Immature natural killer cell (primary cell): ENCODE data around the gene VNN1. TPM values are rescaled to one million over a fixed set of nuclear protein-coding genes. Genes with fewer than 3 reads are reported as not detected.
"Not testable (repeated sequence)": the region's sequence is repeated elsewhere in the genome, so short reads cannot be mapped to it uniquely, and the experiment has no call there.

ENCODE experiments used
- DNase-seq, 3 donors: peaks; one replicate each; pipeline ENCODE4 v3.0.0; 2022; ENCODE audit warnings: mixed read lengths in 1 of 3
- H3K27ac Mint-ChIP-seq, 6 donors: one replicate each; pipeline ENCODE4 v1.8.0; 2020; ENCODE audit warnings: mixed read lengths in 6 of 6, mild to moderate bottlenecking in 5 of 6, inconsistent platforms in 4 of 6, moderate library complexity in 3 of 6
- H3K27me3 Mint-ChIP-seq, 3 donors: one replicate each; pipeline ENCODE4 v1.8.0; 2020 to 2021; ENCODE audit warnings: low read depth in 3 of 3, mild to moderate bottlenecking in 3 of 3, mixed read lengths in 3 of 3, moderate library complexity in 3 of 3, inconsistent platforms in 1 of 3
- H3K36me3 Mint-ChIP-seq, 3 donors: one replicate each; pipeline ENCODE4 v1.8.0; 2020; ENCODE audit warnings: mixed read lengths in 3 of 3, inconsistent platforms in 2 of 3, mild to moderate bottlenecking in 2 of 3
- H3K4me1 Mint-ChIP-seq, 2 donors: one replicate each; pipeline ENCODE4 v1.8.0; 2020; ENCODE audit warnings: inconsistent platforms in 2 of 2, mild to moderate bottlenecking in 2 of 2, mixed read lengths in 2 of 2, moderate library complexity in 1 of 2
- H3K4me3 Mint-ChIP-seq, 5 donors: one replicate each; pipeline ENCODE4 v1.8.0; 2020; ENCODE audit warnings: mild to moderate bottlenecking in 5 of 5, mixed read lengths in 5 of 5, inconsistent platforms in 3 of 5, moderate library complexity in 3 of 5
- H3K9me3 Mint-ChIP-seq, 6 donors: one replicate each; pipeline ENCODE4 v1.8.0; 2020; ENCODE audit warnings: mild to moderate bottlenecking in 6 of 6, mixed read lengths in 6 of 6, inconsistent platforms in 4 of 6, moderate library complexity in 3 of 6
- polyA plus RNA-seq, 3 donors: library from polyadenylated mRNA; unstranded; fragments of 300-500 nt; fragmentation: Illumina TruSeq; gene quantifications; one replicate each; pipeline ENCODE4 v1.2.3, GENCODE V29; 2021

The VNN1 gene
- polyA plus RNA-seq, 3 donors from 2014 or later: 0.21 TPM; not detected in 2

DNA sequence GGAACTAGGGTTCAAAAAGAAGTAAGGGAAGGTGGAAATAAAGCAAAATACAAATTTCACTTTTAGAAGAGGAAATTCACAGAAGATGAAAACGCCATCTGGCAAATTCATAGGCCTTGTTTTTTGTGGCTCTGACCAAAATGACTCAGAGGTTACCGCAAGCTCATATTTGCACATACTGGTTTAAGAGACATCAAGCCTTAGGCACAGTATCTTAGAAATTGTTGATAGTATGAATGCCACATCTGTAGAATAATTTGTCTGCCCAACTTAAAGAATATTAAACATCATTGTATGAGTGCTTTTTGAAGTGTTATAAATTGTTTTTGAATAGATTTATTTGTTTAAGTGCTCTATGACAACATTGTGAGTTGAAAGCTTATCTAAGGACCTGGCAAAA lies 65.5 kb downstream of the VNN1 start:
- H3K9me3 Mint-ChIP-seq: no peaks in the 10 kb centered on the region
- H3K27ac Mint-ChIP-seq: peak overlapping the region in 3 of 6 donors; percentile 17 to 58 (median 41)
- H3K4me3 Mint-ChIP-seq: peak overlapping the region; percentile 4 to 61 (median 29)
- peaks cover 1 to 15% of the 10 kb centered on the region in 2 donors for H3K4me1 Mint-ChIP-seq
- H3K27me3 Mint-ChIP-seq: no peaks in the 10 kb centered on the region
- H3K36me3 Mint-ChIP-seq: no peaks in the 10 kb centered on the region
- peak; percentile 33 to 44 (median 42) for DNase-seq

DNA sequence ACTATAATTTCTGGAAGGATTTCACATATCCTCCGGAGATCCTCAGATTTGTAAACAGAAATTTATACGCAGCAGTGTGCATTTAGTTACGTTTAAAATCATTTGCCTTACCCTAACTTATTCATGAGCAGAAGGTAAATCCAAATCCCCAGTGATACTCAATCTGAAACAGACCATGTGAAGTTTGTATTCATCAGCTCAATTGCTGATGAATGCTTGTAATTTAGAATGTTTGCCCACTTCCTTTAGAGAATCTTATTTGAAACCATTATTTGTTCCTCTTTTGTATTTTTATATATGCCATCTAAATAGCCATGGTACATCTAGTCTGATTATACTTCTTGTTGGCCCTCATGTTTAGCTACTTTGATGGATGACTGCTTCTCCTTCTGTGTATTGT lies 70.3 kb downstream of the VNN1 start:
- Mint-ChIP-seq H3K4me3 (no peak overlapping the region), H3K27me3 (peaks cover 0 to 8% (median 2%) of the 10 kb centered on the region in 3 donors), H3K9me3 (peaks cover 0 to 6% (median 0%) of the 10 kb centered on the region in 6 donors), H3K27ac (no peak overlapping the region), H3K36me3 (no peaks in the 10 kb centered on the region), H3K4me1 (peaks cover 1 to 15% of the 10 kb centered on the region in 2 donors)
- DNase-seq: no peak

DNA sequence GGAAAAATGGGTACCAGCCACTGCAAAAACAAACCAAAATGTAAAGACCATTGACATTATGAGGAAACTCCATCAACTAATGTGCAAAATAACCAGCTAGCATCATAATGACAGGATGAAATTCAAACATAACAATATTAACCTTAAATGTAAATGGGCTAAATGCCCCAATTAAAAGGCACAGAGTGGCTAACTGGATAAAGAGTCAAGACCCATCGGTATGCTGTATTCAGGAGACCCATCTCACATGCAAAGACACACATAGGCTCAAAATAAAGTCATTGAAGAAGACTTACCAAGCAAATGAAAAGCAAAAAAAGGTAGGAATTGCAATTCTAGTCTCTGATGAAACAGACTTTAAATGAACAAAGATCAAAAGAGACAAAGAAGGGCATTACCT lies 76.7 kb downstream of the VNN1 start:
- DNase-seq, H3K4me1 Mint-ChIP-seq: not testable (repeated sequence)

GRCh38 chr6:132635906-132636305 lies 77.9 kb downstream of the VNN1 start:
- H3K9me3 Mint-ChIP-seq: peaks cover 0 to 13% (median 6%) of the 10 kb centered on the region in 6 donors
- not testable (repeated sequence) for H3K4me3 Mint-ChIP-seq, H3K27ac Mint-ChIP-seq, H3K36me3 Mint-ChIP-seq, H3K27me3 Mint-ChIP-seq, H3K4me1 Mint-ChIP-seq, DNase-seq

More for the DNA sequence above, 76.7 kb downstream of the VNN1 start:
- H3K4me3 Mint-ChIP-seq, H3K36me3 Mint-ChIP-seq, H3K27ac Mint-ChIP-seq: not testable (repeated sequence)
- H3K9me3 Mint-ChIP-seq: peaks cover 0 to 13% (median 6%) of the 10 kb centered on the region in 6 donors
- peaks cover 3 to 11% (median 7%) of the 10 kb centered on the region in 3 donors for H3K27me3 Mint-ChIP-seq

DNA sequence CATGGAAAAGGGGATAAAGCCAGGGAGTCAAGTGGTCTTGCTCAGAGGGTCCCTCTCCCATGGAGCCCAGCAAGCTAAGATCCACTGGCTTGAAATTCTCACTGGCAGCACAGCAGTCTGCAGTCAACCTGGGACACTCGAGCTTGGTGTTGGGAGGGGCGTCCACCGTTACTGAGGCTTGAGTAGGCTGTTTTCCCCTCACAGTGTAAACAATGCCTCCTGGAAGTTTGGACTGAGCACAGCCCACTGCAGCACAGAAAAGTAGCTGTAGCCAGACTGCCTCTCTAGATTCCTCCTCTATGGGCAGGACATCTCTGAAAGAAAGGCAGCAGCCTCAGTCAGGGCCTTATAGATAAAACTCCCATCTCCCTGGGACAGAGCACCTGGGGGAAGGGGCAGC lies 78.6 kb downstream of the VNN1 start:
- not testable (repeated sequence) for H3K27ac Mint-ChIP-seq, H3K4me3 Mint-ChIP-seq, DNase-seq, H3K4me1 Mint-ChIP-seq, H3K36me3 Mint-ChIP-seq, H3K27me3 Mint-ChIP-seq
- peaks cover 0 to 13% (median 6%) of the 10 kb centered on the region in 6 donors for H3K9me3 Mint-ChIP-seq

DNA sequence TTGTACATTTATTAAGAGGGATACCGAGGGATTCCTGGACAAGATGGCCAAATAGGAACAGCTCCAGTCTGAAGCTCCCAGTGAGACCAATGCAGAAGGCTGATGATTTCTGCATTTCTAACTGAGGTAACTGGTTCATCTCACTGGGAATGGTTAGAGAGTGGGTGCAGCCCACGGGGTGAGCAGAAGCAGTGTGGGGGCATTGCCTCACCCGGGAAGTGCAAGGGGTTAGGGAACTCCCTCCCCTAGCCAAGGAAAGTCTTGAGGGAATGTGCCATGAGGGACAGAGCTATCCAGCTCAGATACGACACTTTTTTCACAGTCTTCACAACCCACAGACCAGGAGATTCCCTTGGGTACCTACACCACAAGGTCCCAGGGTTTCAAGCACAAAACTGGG lies 79.1 kb downstream of the VNN1 start:
- Mint-ChIP-seq H3K27ac (no peak overlapping the region), H3K4me1 (no peaks in the 10 kb centered on the region), H3K4me3 (no peak overlapping the region), H3K9me3 (peaks cover 0 to 13% (median 6%) of the 10 kb centered on the region in 6 donors), H3K27me3 (peaks cover 3 to 8% (median 5%) of the 10 kb centered on the region in 3 donors), H3K36me3 (peaks cover 0 to 6% (median 4%) of the 10 kb centered on the region in 3 donors)
- no peak for DNase-seq

DNA sequence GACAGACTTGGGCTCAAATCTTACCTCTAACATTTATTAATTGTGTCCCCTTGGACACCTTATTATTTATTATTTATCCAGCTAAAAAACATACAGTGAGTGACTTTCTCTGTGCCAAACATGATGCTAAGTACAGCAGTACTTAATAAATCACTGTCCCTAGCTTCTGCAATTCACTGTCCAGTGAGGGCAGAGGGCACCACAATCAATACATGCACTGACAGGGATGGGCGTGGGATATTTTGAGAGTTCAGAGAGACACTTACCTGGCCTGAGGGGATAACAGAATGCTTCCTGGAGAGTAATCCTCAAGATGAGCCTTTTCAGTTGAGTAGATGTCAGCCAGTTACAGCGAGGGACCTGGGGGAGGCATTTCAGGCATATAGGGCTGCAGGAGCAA lies 80.5 kb downstream of the VNN1 start:
- H3K4me3 Mint-ChIP-seq: no peak overlapping the region
- no peaks in the 10 kb centered on the region for H3K4me1 Mint-ChIP-seq
- peaks cover 5 to 8% (median 5%) of the 10 kb centered on the region in 3 donors for H3K27me3 Mint-ChIP-seq
- H3K27ac Mint-ChIP-seq: no peak overlapping the region
- peaks cover 0 to 13% (median 4%) of the 10 kb centered on the region in 6 donors for H3K9me3 Mint-ChIP-seq
- DNase-seq: no peak
- H3K36me3 Mint-ChIP-seq: peaks cover 0 to 6% (median 4%) of the 10 kb centered on the region in 3 donors

Other genes with a start within 250 kb of the VNN1 start
- 10 to 100 TPM; 25.5 to 37.2 (median 29.8) TPM for gene STX7, start 200.9 kb downstream of the VNN1 start, polyA plus RNA-seq
- not detected for gene TAAR9, start 175.8 kb downstream of the VNN1 start, polyA plus RNA-seq
- not detected for gene TAAR8, start 161.4 kb downstream of the VNN1 start, polyA plus RNA-seq
- not detected for gene TAAR6, start 143.7 kb downstream of the VNN1 start, polyA plus RNA-seq
- not detected for gene TAAR5, start 124.3 kb downstream of the VNN1 start, polyA plus RNA-seq
- not detected for gene TAAR2, start 89.8 kb downstream of the VNN1 start, polyA plus RNA-seq
- not detected for gene TAAR1, start 54.9 kb downstream of the VNN1 start, polyA plus RNA-seq
- gene VNN2, start 43.8 kb upstream of the VNN1 start, polyA plus RNA-seq: 10 to 100 TPM; 46.8 to 63.6 (median 46.9) TPM
- gene SLC18B1, start 84.6 kb upstream of the VNN1 start, polyA plus RNA-seq: 1 to 10 TPM; 4.1 to 6.0 (median 4.7) TPM
- gene RPS12, start 100.5 kb upstream of the VNN1 start, polyA plus RNA-seq: 1,000 to 10,000 TPM in 1 of 3 donors, 100 to 1,000 TPM in 2; 551 to 1,120 (median 856) TPM